Activated naive CD8-positive, alpha-beta T cell treated with anti-CD3 and anti-CD28 coated beads, Interleukin-2, amount 10 ng/mL, durations not matched to agents 7 days and 5 days (primary cell): ENCODE measurements around the gene SRRM2. TPM values are rescaled to one million over a fixed set of nuclear protein-coding genes. Genes with fewer than 3 reads are reported as not detected.

Experiments used
- ATAC-seq: fragments of 150-1000 bp; cut with Tn5 transposase; one replicate; pipeline ENCODE4 v1.10.0; 2021; ENCODE audit warnings: low read depth, moderate library complexity
- POLR2A ChIA-PET: fragments of 350-600 bp; sonication (Branson Sonifier 250); formaldehyde crosslinking; loops from one replicate; lab custom pipeline; 2021; ENCODE audit warnings: antibody characterized with exemption; lab: Charles Lee
- DNase-seq: peaks from one replicate; pipeline ENCODE4 v3.0.0; 2021
- H3K27ac Mint-ChIP-seq: one replicate; pipeline ENCODE4 v1.8.0; 2022; ENCODE audit warnings: mild to moderate bottlenecking, mixed read lengths
- H3K27me3 Mint-ChIP-seq: one replicate; pipeline ENCODE4 v1.8.0; 2022; ENCODE audit warnings: mild to moderate bottlenecking, moderate library complexity, mixed read lengths
- H3K36me3 Mint-ChIP-seq: one replicate; pipeline ENCODE4 v1.8.0; 2021; ENCODE audit warnings: mild to moderate bottlenecking, mixed read lengths
- H3K4me1 Mint-ChIP-seq: one replicate; pipeline ENCODE4 v1.8.0; 2021; ENCODE audit warnings: mixed read lengths
- H3K4me3 Mint-ChIP-seq: one replicate; pipeline ENCODE4 v1.8.0; 2022; ENCODE audit warnings: mild to moderate bottlenecking, moderate library complexity, mixed read lengths
- H3K9me3 Mint-ChIP-seq: one replicate; pipeline ENCODE4 v1.8.0; 2021; ENCODE audit warnings: mixed read lengths
- total RNA-seq, 2 experiments: library from RNA; stranded (reverse); gene quantifications; one replicate each; pipeline ENCODE4 v1.2.3, GENCODE V29; 2021

The SRRM2 gene
- total RNA-seq, 2 experiments from 2014 or later: 740 to 773 TPM

- no peaks in the 10 kb centered on the region for H3K9me3 Mint-ChIP-seq
- H3K27me3 Mint-ChIP-seq: peaks cover 13% of the 10 kb centered on the region
- POLR2A ChIA-PET: no interaction called here
- no peaks in the 10 kb centered on the region for H3K36me3 Mint-ChIP-seq
- H3K4me3 Mint-ChIP-seq: no peak overlapping the region
- no peak for ATAC-seq
- H3K4me1 Mint-ChIP-seq: no peaks in the 10 kb centered on the region
- peak; percentile 22 for DNase-seq
- no peak overlapping the region for H3K27ac Mint-ChIP-seq
Measured at GRCh38 chr16:2814551-2815298, 62.3 kb downstream of the SRRM2 start.

DNA sequence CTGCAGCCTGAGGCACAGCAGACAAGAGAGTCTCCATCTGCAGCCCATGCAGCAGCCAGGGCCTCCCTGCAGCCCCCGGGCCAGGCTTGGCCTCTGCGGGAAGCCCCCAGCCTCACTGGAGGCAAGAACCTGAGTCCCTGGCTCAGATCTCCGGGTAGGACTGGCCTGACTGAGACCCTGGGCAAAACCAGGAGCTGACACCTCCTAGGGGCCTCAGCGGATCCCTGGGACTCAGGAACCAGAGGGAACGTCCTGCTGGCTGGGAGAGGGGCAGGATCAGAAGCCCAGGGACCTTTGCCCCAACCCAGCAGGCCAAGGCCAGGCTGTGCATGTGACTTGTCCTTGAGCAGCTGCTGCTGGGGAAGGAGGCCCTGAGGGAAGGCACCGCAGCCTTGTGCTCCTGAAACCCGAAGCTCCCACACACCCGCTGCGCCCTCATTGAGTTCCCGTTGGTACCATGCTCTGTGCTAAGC lies 62.9 kb downstream of the SRRM2 start:
- Mint-ChIP-seq H3K9me3 (no peaks in the 10 kb centered on the region), H3K27me3 (peaks cover 7% of the 10 kb centered on the region), H3K4me3 (no peak overlapping the region), H3K4me1 (no peaks in the 10 kb centered on the region), H3K36me3 (no peaks in the 10 kb centered on the region), H3K27ac (no peak overlapping the region)
- DNase-seq (peak; percentile 17), ATAC-seq (no peak)
- POLR2A ChIA-PET: interaction anchor here (1.3 kb wide), 1 partner anchor 37 kb away, joined by 3 read pairs; no protein-coding TSS in a partner anchor

GRCh38 chr16:2816751-2817339 lies 64.4 kb downstream of the SRRM2 start, which contains the start of gene PRSS21:
PRSS21 (plus strand) TSS chr16:2817237; CDS start chr16:2817269, 32 bp downstream.
- H3K4me3 Mint-ChIP-seq: peak within 1 kb of the TSS; percentile 22
- peak; percentile 61 for DNase-seq
- no peaks in the 10 kb centered on the region for H3K9me3 Mint-ChIP-seq
- peaks cover 3% of the 10 kb centered on the region for H3K27me3 Mint-ChIP-seq
- POLR2A ChIA-PET: interaction anchor here (1.3 kb wide), 1 partner anchor 39 kb away, joined by 3 read pairs; no protein-coding TSS in a partner anchor
- H3K27ac Mint-ChIP-seq: peak within 1 kb of the TSS; percentile 64
- no peaks in the 10 kb centered on the region for H3K4me1 Mint-ChIP-seq
- H3K36me3 Mint-ChIP-seq: no peaks in the 10 kb centered on the region
- ATAC-seq: peak; percentile 69

GRCh38 chr16:2817340-2818271 lies 65.2 kb downstream of the SRRM2 start:
- Mint-ChIP-seq H3K27me3 (peaks cover 3% of the 10 kb centered on the region), H3K4me3 (peak overlapping the region; percentile 22), H3K27ac (peak overlapping the region; percentile 64), H3K4me1 (no peaks in the 10 kb centered on the region), H3K36me3 (no peaks in the 10 kb centered on the region), H3K9me3 (no peaks in the 10 kb centered on the region)
- no peak for DNase-seq
- POLR2A ChIA-PET: no interaction called here
- ATAC-seq: no peak

DNA sequence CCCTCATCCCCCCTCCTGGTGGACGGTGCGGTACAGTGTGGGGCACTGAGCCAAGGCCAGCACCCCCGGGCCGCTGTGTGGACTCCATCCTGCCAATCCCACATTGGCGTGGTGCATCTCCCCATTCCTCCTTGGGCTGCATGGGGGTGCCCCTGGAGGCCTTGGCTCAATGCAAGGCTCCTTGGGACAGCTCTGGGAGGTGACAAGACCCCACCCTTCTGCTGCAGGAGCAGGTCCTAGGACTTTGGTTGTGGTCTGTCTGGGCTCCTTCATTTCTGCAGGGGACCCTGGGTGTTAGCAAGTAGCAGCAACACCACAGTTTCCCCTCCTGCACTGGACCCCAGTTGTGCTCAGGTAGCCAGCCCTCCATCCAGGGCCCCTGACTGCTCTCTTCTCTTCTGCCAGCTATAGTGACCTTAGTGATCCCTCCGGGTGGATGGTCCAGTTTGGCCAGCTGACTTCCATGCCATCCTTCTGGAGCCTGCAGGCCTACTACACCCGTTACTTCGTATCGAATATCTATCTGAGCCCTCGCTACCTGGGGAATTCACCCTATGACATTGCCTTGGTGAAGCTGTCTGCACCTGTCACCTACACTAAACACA lies 65.9 kb downstream of the SRRM2 start:
- ATAC-seq (no peak), DNase-seq (no peak)
- Mint-ChIP-seq H3K4me1 (no peaks in the 10 kb centered on the region), H3K9me3 (no peaks in the 10 kb centered on the region), H3K27ac (peak overlapping the region; percentile 32), H3K4me3 (no peak overlapping the region), H3K36me3 (no peaks in the 10 kb centered on the region), H3K27me3 (peaks cover 5% of the 10 kb centered on the region)
- POLR2A ChIA-PET: no interaction called here

- Mint-ChIP-seq H3K27me3 (peaks cover 5% of the 10 kb centered on the region), H3K9me3 (no peaks in the 10 kb centered on the region), H3K27ac (no peak overlapping the region), H3K4me3 (no peak overlapping the region), H3K36me3 (no peaks in the 10 kb centered on the region), H3K4me1 (no peaks in the 10 kb centered on the region)
- POLR2A ChIA-PET: no interaction called here
- ATAC-seq (no peak), DNase-seq (no peak)
Measured at GRCh38 chr16:2819179-2819938, 66.9 kb downstream of the SRRM2 start.

DNA sequence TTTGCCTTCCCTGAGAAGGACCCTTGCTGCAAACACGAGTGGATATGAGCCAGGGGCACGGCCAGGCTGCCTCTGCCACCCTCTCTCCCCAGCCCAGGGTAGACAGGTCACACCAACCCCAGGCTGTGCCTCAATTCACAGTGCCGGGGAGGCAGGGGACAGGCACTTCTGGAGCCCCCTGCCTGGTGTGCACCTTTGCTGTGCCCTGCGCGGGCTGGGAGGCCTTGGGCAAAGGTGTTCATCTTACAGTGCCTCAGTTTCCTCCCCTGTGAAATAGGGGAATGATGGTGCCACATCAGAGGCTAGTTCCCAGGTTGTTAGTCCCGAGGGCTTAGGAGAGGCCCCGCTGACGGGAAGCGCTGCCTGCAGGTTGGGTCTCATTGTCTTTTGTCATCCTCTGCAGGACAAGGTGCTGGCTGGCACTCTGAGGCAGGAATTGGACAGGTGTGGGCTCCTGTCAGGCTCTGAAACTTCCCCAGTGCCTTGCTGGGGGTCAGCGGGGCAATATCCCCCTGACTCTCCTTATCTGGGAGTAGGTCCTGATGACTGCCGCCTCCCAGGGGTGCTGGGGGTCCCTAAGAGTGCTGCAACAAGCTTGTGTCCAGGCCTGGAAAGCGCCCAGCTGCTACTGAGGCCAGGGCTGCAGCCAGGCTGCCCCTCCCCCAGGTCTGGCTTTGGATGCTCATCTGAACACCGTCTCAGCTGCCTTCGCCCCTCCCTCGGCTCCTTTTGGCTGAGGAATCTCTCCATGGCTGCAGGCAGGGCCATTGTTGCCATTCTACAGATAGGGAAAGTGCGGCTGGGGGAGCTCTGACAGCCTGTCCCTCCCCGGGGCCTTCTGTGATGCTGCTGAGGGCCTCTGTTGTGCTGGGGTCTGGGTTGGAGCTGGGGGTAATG lies 67.7 kb downstream of the SRRM2 start:
- H3K27ac Mint-ChIP-seq: no peak overlapping the region
- H3K9me3 Mint-ChIP-seq: no peaks in the 10 kb centered on the region
- no peaks in the 10 kb centered on the region for H3K36me3 Mint-ChIP-seq
- ATAC-seq (no peak), DNase-seq (no peak)
- POLR2A ChIA-PET: no interaction called here
- no peaks in the 10 kb centered on the region for H3K4me1 Mint-ChIP-seq
- peaks cover 5% of the 10 kb centered on the region for H3K27me3 Mint-ChIP-seq
- no peak overlapping the region for H3K4me3 Mint-ChIP-seq

Other genes starting within 250 kb of the SRRM2 start
- gene ATP6V0C, start 238.7 kb upstream of the SRRM2 start, total RNA-seq: 100 to 1,000 TPM; 117 to 122 TPM
- gene AMDHD2, start 232.3 kb upstream of the SRRM2 start, total RNA-seq: 10 to 100 TPM; 74.0 to 75.4 TPM
- gene CEMP1, start 221.2 kb upstream of the SRRM2 start, total RNA-seq: 1 to 10 TPM in 1 of 2 experiments, under 1 TPM in 1; 0.80 to 1.1 TPM
- gene PDPK1, start 214.6 kb upstream of the SRRM2 start, total RNA-seq: 10 to 100 TPM; 50.6 to 55.1 TPM
- 10 to 100 TPM; 27.5 to 30.1 TPM for gene KCTD5, start 70.1 kb upstream of the SRRM2 start, total RNA-seq
- gene PRSS27, start 32.4 kb upstream of the SRRM2 start, total RNA-seq: 1 to 10 TPM; 1.9 to 2.2 TPM
- gene ELOB, start 24.6 kb downstream of the SRRM2 start, total RNA-seq: 100 to 1,000 TPM; 205 to 210 TPM
- under 1 TPM; 0.17 to 0.36 TPM for gene PRSS33, start 34.9 kb downstream of the SRRM2 start, total RNA-seq
- not detected for gene PRSS41, start 45.8 kb downstream of the SRRM2 start, total RNA-seq
- gene PRSS21, start 64.6 kb downstream of the SRRM2 start, total RNA-seq: 1 to 10 TPM; 5.6 to 6.9 TPM
- 1 to 10 TPM; 6.7 to 8.1 TPM for gene ZG16B, start 77.7 kb downstream of the SRRM2 start, total RNA-seq
- gene PRSS22, start 105.5 kb downstream of the SRRM2 start, total RNA-seq: not detected
- 10 to 100 TPM; 21.0 to 21.2 TPM for gene FLYWCH2, start 130.6 kb downstream of the SRRM2 start, total RNA-seq
- gene FLYWCH1, start 159.3 kb downstream of the SRRM2 start, total RNA-seq: 10 to 100 TPM; 65.5 to 69.7 TPM
- under 1 TPM in 1 of 2 experiments, not detected in 1; 0.36 TPM for gene KREMEN2, start 211.6 kb downstream of the SRRM2 start, total RNA-seq
- 10 to 100 TPM; 40.7 to 42.4 TPM for gene PAQR4, start 216.7 kb downstream of the SRRM2 start, total RNA-seq
- 100 to 1,000 TPM; 106 to 116 TPM for gene PKMYT1, start 227.8 kb downstream of the SRRM2 start, total RNA-seq